ENCODE measurements around the gene AGTR1.

- TF ChIP-seq CTCF (IDR thresholded peaks at IDR 0.05) (no peak), POLR2A (IDR thresholded peaks at IDR 0.05) (no peak)
Observed at GRCh38 chr3:148758303-148758884, 60.7 kb downstream of the AGTR1 start.
